SK-N-SH treated with all-trans-retinoic acid at 6 μM for 48 hours (cell line): ENCODE data around the gene CACNA2D3.

ENCODE experiments used
- CSRNP3 ChIP-seq: fragments of 250-450 bp; sonication (Bioruptor Pico); IDR thresholded peaks from 2 replicates; pipeline ENCODE4 v1.5.1; 2021; ENCODE audit warnings: mild to moderate bottlenecking, moderate library complexity
- ESRRG ChIP-seq: fragments of 250-450 bp; sonication (Bioruptor Pico); IDR thresholded peaks from 2 replicates; pipeline ENCODE4 v1.6.1; 2021; ENCODE audit warnings: mild to moderate bottlenecking
- ZNF8 ChIP-seq: fragments of 450-650 bp; formaldehyde crosslinking; IDR thresholded peaks from 2 replicates; pipeline ENCODE4 v1.5.0; 2020; ENCODE audit warnings: mild to moderate bottlenecking, moderate library complexity

GRCh38 chr3:54237109-54237508, 114.8 kb downstream of the CACNA2D3 start:
- TF ChIP-seq ESRRG (no peak), CSRNP3 (no peak), ZNF8 (CRISPR knock-in tag) (no peak)
